Upper lobe of left lung (tissue), 6 donors: ENCODE results near the gene PBOV1. TPM values are rescaled to one million over a fixed set of nuclear protein-coding genes. Genes with fewer than 3 reads are reported as not detected.
A peak's percentile ranks its signal among the peaks of the same experiment; 100 is the strongest.

Source experiments
- ATAC-seq, 2 donors: fragments of 200-7000 bp; cut with Tn5 transposase; one replicate each; pipeline ENCODE4 v1.9.1; 2022; ENCODE audit warnings: mild to moderate bottlenecking in 2 of 2, moderate library complexity in 2 of 2; ENCODE audit not compliant: low FRiP score in 2 of 2
- DNase-seq, 2 donors: peaks; one replicate each; pipeline ENCODE4 v3.0.0-alpha.2; 2019 to 2020
- H3K27ac ChIP-seq, 4 donors: fragments of 200-600 bp; sonication (generic); one replicate each; pipeline ENCODE4 v1.5.1; 2016 to 2019
- H3K27me3 ChIP-seq, 4 donors: fragments of 200-600 bp; sonication (generic); one replicate each; pipeline ENCODE4 v1.5.1; 2017 to 2019
- H3K36me3 ChIP-seq, 4 donors: fragments of 200-600 bp; sonication (generic); one replicate each; pipeline ENCODE4 v1.5.1; 2016 to 2019
- H3K4me1 ChIP-seq, 4 donors: fragments of 200-600 bp; sonication (generic); one replicate each; pipeline ENCODE4 v1.5.1; 2018 to 2019
- H3K4me3 ChIP-seq, 4 donors: fragments of 200-600 bp; sonication (generic); one replicate each; pipeline ENCODE4 v1.5.1; 2017 to 2019; ENCODE audit warnings: mild to moderate bottlenecking in 2 of 4, moderate library complexity in 1 of 4
- H3K9me3 ChIP-seq, 4 donors: fragments of 200-600 bp; sonication (generic); one replicate each; pipeline ENCODE4 v1.5.1; 2018 to 2019
- CTCF ChIP-seq, 6 experiments: fragments of 450-650 bp in 4 of 6; fragments of 200-600 bp in 2 of 6; sonication (generic) in 2 of 6; IDR thresholded peaks; one replicate each; pipeline ENCODE4 v1.5.1; 2016 to 2019; ENCODE audit warnings: antibody characterized with exemption in 6 of 6
- EP300 ChIP-seq, 4 donors: sonication (generic); formaldehyde crosslinking; IDR thresholded peaks; one replicate each; pipeline ENCODE4 v1.5.1; 2017; ENCODE audit warnings: antibody characterized with exemption in 4 of 4, control low read depth in 2 of 4
- POLR2A ChIP-seq, 4 donors: fragments of 450-650 bp; IDR thresholded peaks; one replicate each; pipeline ENCODE4 v1.5.1; 2016 to 2017; ENCODE audit warnings: antibody characterized with exemption in 4 of 4, mild to moderate bottlenecking in 2 of 4
- POLR2AphosphoS5 ChIP-seq, 2 donors: sonication (generic); formaldehyde crosslinking; IDR thresholded peaks; one replicate each; pipeline ENCODE4 v1.5.1; 2017; ENCODE audit warnings: antibody characterized with exemption in 2 of 2
- WGBS, 2 donors: methylation state at CpG; one replicate each; pipeline ENCODE4 v1.1.5; 2017 to 2018; 5-methylcytosine and 5-hydroxymethylcytosine counted together
- total RNA-seq, 6 donors: library from RNA; depleted of rRNA in 4 of 6; stranded (reverse); fragments of >200 nt in 4 of 6; gene quantifications; one replicate each; pipeline versions ENCODE4 v1.1.0 to v1.2.1, GENCODE V29; 2016 to 2021
- donor health status: DM: no; HTN: no; CAD: no; lungs with moderate emphysema.
- donor health status: DM: no; HTN: yes; CAD: no; lungs with severe emphysema.

PBOV1 gene
- total RNA-seq, 6 donors from 2014 or later: not detected

GRCh38 chr6:138225953-138226352 is 7.7 kb upstream of the PBOV1 start:
- no peaks in the 10 kb centered on the region for H3K9me3 ChIP-seq
- TF ChIP-seq POLR2A (IDR thresholded peaks at IDR 0.05) (no peak), CTCF (IDR thresholded peaks at IDR 0.05) (no peak)
- 84 to 85% methylated on average over 4 of the region's 4 CpGs for WGBS, 2 donors
- no peak overlapping the region for H3K4me3 ChIP-seq
- H3K27ac ChIP-seq: peak overlapping the region in 1 of 4 donors; percentile 4
- DNase-seq: no peak
- H3K4me1 ChIP-seq: peaks cover 0 to 17% (median 5%) of the 10 kb centered on the region in 4 donors
- H3K27me3 ChIP-seq: no peaks in the 10 kb centered on the region
- no peaks in the 10 kb centered on the region for H3K36me3 ChIP-seq
- no peak for ATAC-seq

- Histone ChIP-seq H3K27me3 (no peaks in the 10 kb centered on the region), H3K4me3 (no peak overlapping the region), H3K9me3 (no peaks in the 10 kb centered on the region), H3K4me1 (peaks cover 0 to 9% (median 2%) of the 10 kb centered on the region in 4 donors), H3K36me3 (no peaks in the 10 kb centered on the region), H3K27ac (peak overlapping the region in 2 of 4 donors; percentile 0 to 46)
- DNase-seq (no peak), ATAC-seq (no peak)
- TF ChIP-seq POLR2A (IDR thresholded peaks at IDR 0.05): no peak
- no peak for TF ChIP-seq POLR2AphosphoS5 (IDR thresholded peaks at IDR 0.05)
- TF ChIP-seq EP300 (IDR thresholded peaks at IDR 0.05): no peak
- TF ChIP-seq CTCF (IDR thresholded peaks at IDR 0.05): no peak
- WGBS, 2 donors: 48 to 63% methylated on average over 4 of the region's 4 CpGs
Measured at GRCh38 chr6:138222901-138223546, 4.7 kb upstream of the PBOV1 start.

GRCh38 chr6:138219901-138220300 is 1.6 kb upstream of the PBOV1 start:
- Histone ChIP-seq H3K36me3 (no peaks in the 10 kb centered on the region), H3K4me3 (no peak overlapping the region), H3K4me1 (peaks cover 0 to 4% (median 0%) of the 10 kb centered on the region in 4 donors), H3K9me3 (no peaks in the 10 kb centered on the region), H3K27me3 (no peaks in the 10 kb centered on the region), H3K27ac (no peak overlapping the region)
- 94 to 95% methylated on average over 4 of the region's 4 CpGs for WGBS, 2 donors
- TF ChIP-seq POLR2AphosphoS5 (IDR thresholded peaks at IDR 0.05) (no peak), EP300 (IDR thresholded peaks at IDR 0.05) (no peak), POLR2A (IDR thresholded peaks at IDR 0.05) (no peak), CTCF (IDR thresholded peaks at IDR 0.05) (no peak)
- ATAC-seq: no peak
- DNase-seq: no peak

- Histone ChIP-seq H3K27ac (no peak overlapping the region), H3K4me1 (peaks cover 0 to 4% (median 0%) of the 10 kb centered on the region in 4 donors), H3K27me3 (no peaks in the 10 kb centered on the region), H3K9me3 (no peaks in the 10 kb centered on the region), H3K36me3 (no peaks in the 10 kb centered on the region), H3K4me3 (no peak overlapping the region)
- ATAC-seq: no peak
- TF ChIP-seq POLR2AphosphoS5 (IDR thresholded peaks at IDR 0.05) (no peak), POLR2A (IDR thresholded peaks at IDR 0.05) (no peak), EP300 (IDR thresholded peaks at IDR 0.05) (no peak), CTCF (IDR thresholded peaks at IDR 0.05) (no peak)
- DNase-seq: no peak
- WGBS, 2 donors: 92 to 94% methylated on average over 3 of the region's 3 CpGs
Measured at GRCh38 chr6:138219398-138219797, 1.1 kb upstream of the PBOV1 start.
